Medulla oblongata (tissue), 1 donor: ENCODE results near the gene LRPPRC.

Experiments
- DNase-seq: peaks from one replicate; pipeline ENCODE4 v3.0.0-alpha.2; 2015; ENCODE audit errors: extremely low spot score

The LRPPRC gene

GRCh38 chr2:43906448-43907109 lies 89.2 kb downstream of the LRPPRC start:
- DNase-seq, result no peak

DNA sequence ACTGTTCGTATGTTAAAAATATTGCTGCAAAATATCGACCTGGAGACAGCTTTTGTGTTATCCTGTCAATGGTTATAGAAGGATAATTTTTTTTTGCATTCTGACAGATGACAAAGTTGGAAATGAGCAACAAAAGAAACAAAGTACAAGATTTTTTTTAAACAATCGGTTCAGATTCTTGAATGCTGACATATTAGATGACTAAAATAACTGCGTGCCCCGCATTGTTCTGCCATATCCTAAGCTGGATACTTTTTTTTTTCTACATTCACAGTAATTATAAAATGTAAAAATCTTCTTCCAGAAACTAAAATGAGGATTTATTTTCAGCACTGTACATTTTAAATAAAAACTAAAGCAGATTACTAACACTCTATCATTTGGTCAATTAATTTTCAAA lies 89.9 kb downstream of the LRPPRC start:
- no peak for DNase-seq

- DNase-seq, result no peak
Observed at GRCh38 chr2:43905371-43905803, 90.4 kb downstream of the LRPPRC start.

GRCh38 chr2:43899589-43899988 lies 96.2 kb downstream of the LRPPRC start:
- no peak for DNase-seq

GRCh38 chr2:43898838-43899346 lies 96.9 kb downstream of the LRPPRC start:
- DNase-seq, result no peak

DNA sequence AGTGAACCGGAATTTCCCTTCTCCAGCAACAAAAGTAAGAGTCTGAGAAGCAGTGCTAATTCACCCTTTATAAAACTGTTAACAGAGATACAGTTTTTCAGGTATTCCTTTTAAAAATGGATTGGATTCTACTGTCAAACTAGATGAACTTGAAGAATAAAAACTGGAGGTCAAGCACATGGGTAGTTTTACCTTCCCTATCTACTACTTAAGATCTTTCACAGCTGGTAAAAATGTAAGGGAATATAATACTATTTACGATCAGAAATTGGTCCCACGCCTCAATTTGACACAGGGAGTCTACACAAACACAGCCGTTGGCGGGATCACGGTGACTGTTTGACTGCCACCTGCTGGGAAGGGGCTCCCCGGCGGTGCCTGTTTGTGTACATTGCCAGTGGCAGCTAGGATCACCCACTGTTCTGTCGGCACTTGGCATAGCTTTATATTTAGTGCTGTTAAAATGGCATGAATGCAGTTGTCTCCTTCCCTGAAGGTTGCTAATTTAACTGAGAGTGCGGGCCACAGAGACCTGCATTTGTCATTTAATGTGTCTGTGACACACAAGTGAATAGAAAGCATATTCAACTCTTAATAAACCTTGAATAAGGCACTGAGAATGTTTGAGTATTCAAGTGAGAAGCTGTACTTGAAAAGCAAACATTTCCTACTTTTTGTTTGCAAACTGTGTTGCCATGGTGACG lies 97.5 kb downstream of the LRPPRC start:
- peak; percentile 34 for DNase-seq

DNA sequence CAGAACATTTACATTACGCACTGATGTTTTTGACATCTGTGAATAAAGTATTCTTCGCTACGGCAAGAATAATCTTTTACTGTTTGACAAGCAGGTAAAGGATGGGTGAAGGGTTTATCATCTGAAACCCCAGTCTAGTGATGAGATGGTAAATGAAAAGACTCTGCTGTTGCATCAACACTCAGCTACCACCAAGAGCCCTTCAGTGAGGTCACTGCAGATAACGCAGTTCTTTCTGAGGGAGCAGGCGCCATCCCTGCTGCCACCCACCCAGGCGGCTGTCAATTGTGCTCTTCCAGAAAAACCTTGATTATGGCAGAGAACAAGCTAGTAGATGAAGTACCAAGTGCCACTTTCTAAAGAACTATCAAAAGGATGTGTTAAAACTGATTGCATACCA lies 98.3 kb downstream of the LRPPRC start:
- DNase-seq, result no peak

GRCh38 chr2:43896906-43897305 lies 98.9 kb downstream of the LRPPRC start:
- no peak for DNase-seq

DNA sequence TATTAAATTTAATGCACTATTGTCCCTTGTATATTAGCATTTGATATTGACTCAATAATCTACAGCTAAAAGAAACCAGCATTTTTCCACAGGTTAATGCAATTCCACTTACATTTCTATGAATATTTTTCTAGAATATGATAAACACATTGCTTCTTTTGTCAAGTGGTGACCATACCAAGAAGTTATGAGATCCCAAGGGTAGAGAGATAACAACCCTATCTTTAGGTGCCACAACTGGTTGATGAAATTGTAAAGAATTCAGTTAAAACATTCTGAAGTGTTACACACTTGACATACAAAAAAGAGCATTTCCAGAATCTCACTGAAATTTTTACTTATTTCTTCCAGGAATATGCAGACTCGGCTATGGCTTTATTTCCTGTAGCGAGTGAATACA lies 101.0 kb downstream of the LRPPRC start:
- DNase-seq, result no peak

GRCh38 chr2:43890855-43891254 lies 104.9 kb downstream of the LRPPRC start:
- DNase-seq, result no peak

DNA sequence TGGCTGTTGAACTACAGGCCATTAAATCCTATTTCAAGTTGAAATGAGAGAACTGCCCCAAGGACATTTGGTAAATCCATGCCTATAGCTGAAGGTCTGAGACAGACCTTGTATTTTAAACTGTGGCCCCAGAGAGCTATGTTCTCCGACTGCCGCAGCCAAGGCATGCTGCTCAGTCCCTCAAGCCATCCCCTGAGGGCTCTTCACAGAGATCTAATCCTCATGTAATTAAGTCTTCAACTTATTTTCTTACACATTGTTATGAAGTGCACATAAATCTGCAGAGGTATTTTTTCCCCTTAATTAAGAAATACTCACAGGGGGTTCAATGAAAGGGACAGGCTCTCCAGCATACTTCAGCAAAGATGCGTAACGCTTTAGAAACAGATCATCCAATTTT lies 106.4 kb downstream of the LRPPRC start:
- no peak for DNase-seq

GRCh38 chr2:43887176-43887575 lies 108.6 kb downstream of the LRPPRC start:
- DNase-seq, result no peak

- DNase-seq, result no peak
Observed at GRCh38 chr2:43885132-43885632, 110.6 kb downstream of the LRPPRC start.

DNA sequence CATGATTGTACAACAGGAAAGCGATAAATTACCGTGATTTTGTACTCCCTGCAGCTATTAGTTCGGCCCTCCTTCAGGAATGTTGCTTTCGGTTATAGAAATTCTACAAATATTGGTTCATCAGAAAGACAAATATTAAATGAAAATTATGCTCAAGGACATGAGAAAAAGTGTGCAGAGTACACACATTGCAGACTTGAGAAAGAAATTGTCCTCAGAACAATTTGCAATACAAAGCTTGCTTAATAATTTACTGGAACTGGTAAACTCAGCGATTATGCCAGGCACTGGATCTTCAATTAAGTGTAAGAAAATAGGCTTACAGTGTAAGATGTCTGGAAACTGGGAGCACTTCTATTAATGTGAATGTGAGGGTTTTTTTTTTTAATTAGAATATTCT lies 111.1 kb downstream of the LRPPRC start:
- no peak for DNase-seq

DNA sequence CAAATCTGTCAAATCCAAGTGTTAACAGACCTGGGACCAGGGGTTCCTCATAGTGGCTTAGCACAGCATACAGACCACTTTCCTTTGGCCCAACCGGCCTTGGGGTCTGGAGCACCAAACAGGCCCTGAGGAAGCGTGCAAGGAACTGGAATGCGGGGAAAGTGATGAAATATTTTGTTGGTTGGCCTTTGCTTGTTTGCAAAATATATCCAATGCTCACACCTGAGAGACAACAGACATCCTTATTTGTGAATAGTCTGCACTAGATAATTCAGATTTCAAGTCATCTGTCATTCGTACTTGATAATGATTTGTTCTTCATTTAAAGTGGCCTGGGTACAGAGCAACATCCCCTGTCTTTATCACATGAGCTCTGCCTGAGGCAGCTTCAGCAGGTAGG lies 113.5 kb downstream of the LRPPRC start:
- DNase-seq, result no peak

DNA sequence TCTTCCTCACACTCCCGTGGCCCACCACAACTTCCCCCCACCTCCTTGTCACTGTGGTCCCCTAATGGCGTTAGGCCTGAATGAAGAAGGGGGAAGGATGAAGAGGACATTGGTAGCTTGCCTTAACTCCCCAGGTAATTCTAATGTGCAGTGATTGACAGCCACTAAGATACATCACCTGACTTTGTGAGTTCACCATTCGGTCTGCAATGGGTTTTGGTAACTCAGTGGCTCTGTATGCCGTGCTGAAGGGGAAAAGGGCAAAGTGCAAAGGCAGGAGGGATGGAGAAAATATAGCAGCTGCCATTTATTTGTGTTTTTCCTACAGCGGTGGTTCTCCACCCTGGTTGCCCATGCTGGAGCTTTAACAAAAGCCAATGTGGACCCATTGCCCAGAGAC lies 114.8 kb downstream of the LRPPRC start:
- DNase-seq, result no peak

DNA sequence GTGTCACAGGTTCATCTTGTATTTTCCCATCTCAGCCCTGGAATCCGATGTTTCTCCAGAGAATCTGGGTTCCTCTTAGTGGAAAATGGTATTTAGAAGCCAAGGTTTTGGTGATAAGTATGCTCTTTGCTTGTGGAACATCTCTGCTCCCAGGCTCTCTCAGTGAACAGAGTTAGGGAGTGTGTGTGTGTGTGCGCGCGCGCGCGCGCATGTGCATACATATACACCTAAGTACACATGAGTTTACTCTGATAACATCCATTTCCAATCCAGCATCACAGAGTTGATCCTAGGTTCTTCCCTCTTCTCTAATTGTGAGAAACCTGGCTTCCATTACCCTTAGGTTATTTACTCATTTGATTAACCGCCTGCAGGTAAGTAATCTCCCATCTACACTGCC lies 115.3 kb downstream of the LRPPRC start:
- DNase-seq, result no peak

- no peak for DNase-seq
Observed at GRCh38 chr2:43879261-43879660, 116.5 kb downstream of the LRPPRC start.

DNA sequence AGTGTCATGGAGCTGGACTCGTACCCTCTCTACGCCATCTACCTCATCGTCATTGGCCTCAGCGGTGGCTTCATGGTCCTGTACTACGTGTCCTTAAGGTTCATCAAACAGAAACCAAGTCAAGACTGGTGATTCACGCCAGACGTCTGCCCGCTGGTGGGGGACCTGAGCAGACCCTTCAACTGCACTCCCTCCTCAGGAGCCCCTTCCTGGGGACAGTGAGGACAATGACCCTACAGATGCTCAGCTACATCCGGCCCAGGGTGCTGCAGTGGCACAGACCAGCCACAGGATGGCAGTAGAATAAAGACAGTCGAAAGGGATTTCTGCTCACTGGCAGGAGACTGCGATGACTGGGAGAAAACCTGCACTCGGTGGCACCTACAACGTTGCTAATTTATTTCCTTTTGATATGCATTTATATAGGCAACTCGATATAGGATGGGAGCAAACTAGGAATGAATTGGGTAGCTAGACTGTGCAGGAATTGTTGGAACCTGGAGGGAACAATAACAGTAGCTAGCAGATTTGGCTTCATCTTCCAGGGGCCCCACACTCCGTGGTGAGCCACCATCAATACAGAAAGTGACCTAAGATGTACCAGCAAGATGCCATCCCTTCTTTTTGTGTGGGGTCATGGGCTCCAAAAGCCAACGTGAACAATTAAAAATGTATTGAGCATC lies 117.9 kb downstream of the LRPPRC start:
- peak; percentile 72 for DNase-seq

GRCh38 chr2:43874776-43875451 lies 120.9 kb downstream of the LRPPRC start:
- no peak for DNase-seq

GRCh38 chr2:43872151-43872550 lies 123.6 kb downstream of the LRPPRC start:
- no peak for DNase-seq

DNA sequence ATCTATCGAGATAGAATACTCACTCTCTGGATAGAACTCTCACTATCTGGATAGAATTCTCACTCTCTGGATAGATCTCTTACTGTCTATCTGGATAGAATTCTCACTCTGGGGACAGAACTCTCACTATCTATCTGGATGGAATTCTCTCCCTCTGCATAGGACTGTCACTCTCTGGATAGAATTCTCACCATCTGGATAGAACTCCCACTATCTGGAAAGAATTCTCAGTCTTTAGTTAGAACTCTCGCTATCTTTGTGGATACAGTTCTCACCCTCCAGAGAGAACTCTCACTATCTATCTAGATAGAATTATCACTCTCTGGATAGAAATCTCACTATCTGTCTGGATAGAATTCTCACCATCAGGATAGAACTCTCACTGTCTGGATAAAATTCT lies 140.5 kb downstream of the LRPPRC start:
- DNase-seq, result no peak
